NT2/D1 (cell line): Measurements from ENCODE around the gene DNAJA2.

Source experiments
- SUZ12 ChIP-seq: IDR thresholded peaks from 2 replicates; pipeline ENCODE4 v1.6.1; 2011; ENCODE audit not compliant: insufficient read length, insufficient read depth; ENCODE audit errors: extremely low read depth
- YY1 ChIP-seq: IDR thresholded peaks from 2 replicates; pipeline ENCODE4 v1.6.1; 2011; ENCODE audit not compliant: insufficient read length, insufficient read depth
- ZNF274 ChIP-seq: IDR thresholded peaks from 2 replicates; pipeline ENCODE4 v1.6.1; 2011; ENCODE audit warnings: mild to moderate bottlenecking, low read depth, low read length

DNA sequence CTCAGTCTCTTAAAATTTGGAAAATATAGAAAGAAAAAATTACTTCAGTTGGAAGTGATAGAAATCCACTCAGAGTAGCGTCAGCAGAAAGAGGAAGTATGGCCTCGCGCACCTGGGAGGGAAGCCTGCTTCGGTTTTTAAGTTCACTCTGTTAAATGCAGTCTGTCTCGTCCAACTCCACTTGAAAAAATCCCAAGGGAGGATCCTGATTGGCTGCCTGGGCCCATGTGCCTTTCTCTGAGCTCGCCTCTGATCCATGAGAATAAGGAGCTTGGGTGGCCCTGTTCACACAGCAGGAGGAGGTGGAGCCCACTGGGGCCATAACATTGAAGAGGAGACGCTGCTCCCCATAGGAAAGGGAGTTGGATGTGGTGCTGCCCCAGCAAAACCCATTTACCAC lies 40.7 kb downstream of the DNAJA2 start:
- TF ChIP-seq SUZ12: no peak
- TF ChIP-seq YY1: no peak
- no peak for TF ChIP-seq ZNF274
